ENCODE results near the gene TMEM221.

DNA sequence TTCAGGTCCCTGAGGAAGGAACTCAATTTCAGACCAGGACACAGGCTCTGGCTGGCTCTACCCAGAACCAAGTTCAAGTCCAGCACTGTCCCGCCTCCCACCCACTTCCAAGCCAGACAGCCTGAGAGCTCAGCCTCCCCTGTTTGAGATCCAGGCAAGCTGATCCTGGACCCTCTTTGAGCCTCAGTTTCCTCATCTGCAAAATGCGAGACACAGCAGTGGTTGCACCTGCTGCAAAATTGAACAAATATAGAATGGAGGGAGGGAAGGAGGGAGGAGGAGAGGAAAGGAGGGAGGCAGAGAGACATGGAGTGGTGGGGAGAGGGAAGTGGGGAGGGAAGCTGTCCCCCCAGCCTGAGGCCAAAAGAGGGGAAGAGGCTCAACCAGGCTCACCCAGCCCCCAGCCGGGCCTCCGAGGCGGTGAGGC is 751 bp downstream of the TMEM221 start:
- TF ChIP-seq POLR2A (IDR thresholded peaks at IDR 0.05) = no peak
- TF ChIP-seq, protein P1, sequence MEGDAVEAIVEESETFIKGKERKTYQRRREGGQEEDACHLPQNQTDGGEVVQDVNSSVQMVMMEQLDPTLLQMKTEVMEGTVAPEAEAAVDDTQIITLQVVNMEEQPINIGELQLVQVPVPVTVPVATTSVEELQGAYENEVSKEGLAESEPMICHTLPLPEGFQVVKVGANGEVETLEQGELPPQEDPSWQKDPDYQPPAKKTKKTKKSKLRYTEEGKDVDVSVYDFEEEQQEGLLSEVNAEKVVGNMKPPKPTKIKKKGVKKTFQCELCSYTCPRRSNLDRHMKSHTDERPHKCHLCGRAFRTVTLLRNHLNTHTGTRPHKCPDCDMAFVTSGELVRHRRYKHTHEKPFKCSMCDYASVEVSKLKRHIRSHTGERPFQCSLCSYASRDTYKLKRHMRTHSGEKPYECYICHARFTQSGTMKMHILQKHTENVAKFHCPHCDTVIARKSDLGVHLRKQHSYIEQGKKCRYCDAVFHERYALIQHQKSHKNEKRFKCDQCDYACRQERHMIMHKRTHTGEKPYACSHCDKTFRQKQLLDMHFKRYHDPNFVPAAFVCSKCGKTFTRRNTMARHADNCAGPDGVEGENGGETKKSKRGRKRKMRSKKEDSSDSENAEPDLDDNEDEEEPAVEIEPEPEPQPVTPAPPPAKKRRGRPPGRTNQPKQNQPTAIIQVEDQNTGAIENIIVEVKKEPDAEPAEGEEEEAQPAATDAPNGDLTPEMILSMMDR (IDR thresholded peaks at IDR 0.05) = no peak

Measured in heart left ventricle (tissue), 13 donors.